ENCODE results near the gene ATRAID.
"Not testable (repeated sequence)": the region's sequence is repeated elsewhere in the genome, so short reads cannot be mapped to it uniquely, and the experiment has no call there.

The ATRAID gene, protein sequence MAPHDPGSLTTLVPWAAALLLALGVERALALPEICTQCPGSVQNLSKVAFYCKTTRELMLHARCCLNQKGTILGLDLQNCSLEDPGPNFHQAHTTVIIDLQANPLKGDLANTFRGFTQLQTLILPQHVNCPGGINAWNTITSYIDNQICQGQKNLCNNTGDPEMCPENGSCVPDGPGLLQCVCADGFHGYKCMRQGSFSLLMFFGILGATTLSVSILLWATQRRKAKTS

DNA sequence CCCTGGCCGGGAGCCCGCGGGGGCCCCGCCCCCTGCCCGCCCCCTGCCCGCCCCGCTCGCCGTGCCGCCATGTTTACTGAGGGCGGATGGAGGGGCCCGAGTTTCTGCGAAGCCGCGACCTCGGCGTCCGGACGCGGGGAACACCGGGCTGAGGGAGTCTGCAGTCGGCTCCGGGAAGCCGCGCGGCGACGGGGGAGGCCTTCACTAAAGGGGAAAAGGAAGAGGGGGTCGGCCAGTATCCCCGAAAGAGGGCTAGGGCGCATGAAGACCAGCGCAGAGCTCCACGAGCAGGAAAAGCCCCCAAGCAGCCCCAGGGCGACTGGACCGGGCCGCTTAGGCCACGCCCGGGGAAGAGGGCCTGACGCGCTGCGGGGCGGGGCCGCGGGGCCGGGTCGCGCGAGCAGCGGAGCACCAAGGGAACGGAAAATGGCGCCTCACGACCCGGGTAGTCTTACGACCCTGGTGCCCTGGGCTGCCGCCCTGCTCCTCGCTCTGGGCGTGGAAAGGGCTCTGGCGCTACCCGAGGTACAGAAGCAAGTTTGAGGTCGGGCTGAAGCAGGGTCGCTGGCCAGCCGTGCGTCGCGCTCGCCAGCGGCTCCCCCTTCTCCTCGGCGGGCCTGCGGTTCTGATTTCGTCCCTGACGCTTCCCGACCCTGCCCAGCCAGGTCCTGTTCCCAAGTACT is at the start of gene ATRAID, which contains the start of gene SLC5A6:
TSS of gene ATRAID (plus strand) at position 99 of the 683 bp plus-strand sequence. CDS start at position 427, 328 bp downstream.
TSS of gene SLC5A6 (minus strand) at position 326 of the 683 bp plus-strand sequence. CDS start 4,618 bp downstream, outside the sequence.
- peak; percentile 90 for DNase-seq

DNA sequence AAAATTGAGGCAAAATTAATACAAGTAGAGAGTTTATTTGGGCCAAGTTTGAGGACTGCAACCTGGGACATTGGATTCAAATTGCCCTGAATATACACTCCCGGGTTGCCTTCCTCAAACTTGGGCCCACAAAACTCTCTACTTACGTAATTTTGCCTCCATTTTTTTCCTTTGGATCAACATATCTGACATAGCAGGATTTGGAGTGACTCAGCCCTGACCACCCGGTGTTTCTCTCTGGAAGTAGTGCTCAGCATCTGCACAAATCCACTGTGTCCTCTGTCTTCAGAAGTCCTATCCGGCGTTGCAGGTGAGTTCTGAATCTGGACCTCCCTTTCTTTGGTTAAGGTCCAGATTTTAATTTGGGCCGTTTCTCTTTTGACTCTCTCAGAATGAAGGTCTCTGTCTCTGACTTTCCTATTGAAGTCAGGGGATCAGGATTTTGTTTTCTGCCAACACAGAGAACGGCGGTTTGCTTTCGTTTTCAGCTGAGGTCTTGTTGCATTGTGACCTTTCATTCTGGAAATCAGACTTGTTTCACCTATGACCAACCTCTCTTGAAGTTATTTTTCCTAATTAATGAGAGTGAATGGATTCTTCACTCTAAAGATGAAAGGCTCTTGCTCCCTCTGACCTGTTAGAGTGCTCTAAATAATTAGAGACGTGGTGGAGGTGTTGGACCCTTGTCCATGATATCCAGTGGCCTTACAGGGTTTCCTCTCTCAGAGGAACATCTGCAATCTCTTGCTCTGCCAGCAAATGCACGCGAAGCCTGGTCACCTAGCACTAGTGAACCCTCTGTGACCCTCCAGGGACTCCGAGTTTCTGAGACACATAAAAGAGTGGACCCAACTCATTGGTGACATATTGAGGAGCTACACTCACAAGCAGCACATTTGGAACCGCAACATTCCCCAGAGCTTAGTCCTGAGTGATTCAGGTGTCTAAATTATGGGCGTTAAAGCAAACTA is 49.4 kb upstream of the ATRAID start:
- DNase-seq: no peak

DNA sequence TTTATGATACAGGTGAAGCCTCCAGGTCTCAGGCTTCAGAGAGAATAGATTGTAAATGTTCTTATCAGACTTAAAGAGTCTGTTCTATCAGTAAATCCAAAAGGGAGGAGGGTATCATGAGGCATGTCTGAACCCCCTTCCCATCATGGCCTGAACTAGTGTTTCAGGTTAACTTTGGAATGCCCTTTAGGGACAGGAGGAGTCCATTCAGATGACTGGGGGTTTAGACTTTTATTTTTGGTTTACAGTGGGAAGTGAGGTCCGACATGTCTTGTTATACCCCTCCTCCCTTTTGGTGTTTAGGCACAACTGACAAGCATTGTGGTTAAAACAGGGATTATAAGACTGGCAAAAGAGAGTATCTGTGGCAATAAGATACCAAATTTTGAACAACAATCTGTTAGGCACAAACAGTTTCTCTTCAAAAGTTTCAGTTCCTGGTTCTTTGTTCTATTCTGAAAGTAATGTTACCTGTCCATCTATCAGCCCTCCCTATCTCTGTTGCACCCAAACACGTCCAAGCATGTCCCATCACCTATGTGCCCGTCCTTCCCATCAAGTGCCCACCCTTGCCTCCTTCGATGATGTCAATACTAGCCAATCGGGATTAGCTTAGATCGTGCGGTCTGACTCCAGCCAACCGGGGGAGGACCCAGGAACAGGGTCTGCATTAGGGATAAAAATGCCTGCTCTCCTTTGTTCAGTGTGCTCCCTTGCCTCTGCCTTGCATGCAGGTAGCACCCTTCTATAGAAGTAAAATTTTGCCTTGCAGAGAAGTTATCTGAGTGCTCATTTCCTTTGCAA is 46.7 kb upstream of the ATRAID start:
- DNase-seq: no peak

DNA sequence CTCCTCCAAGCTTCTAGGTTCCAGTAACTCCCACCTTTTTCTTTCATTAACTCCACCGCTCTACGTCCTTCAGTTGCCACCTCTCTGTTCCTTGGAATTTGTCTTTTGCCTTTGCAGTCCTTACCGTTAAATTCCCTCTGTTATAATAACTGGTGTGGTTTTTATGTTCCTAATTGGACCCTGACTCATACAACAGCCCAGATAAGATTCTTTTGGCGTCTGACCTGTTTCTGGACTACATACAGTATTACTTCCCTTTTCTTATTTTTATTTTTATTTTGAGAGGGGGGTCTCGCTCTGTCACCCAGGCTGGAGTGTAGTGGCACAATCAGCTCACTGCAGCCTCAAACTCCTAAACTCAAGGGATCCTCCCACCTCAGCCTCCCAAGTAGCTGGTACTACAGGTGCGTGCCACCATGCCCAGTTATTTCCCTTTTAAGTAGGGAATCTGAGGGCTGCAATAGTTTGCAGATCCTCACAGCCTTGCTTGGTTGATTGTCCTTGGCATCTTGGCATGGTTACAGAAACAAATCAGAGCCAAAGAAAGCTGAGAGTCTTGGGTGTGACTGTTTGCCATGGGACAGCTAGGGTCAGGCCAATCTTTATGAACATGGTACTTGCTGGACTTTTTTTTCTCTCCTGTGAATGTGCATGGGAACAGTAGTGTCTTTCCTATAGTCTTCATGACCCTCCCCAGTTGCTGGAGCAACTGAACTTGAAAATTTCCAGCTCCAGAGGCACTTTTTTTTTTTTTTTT is 41.1 kb upstream of the ATRAID start:
- no peak for DNase-seq

DNA sequence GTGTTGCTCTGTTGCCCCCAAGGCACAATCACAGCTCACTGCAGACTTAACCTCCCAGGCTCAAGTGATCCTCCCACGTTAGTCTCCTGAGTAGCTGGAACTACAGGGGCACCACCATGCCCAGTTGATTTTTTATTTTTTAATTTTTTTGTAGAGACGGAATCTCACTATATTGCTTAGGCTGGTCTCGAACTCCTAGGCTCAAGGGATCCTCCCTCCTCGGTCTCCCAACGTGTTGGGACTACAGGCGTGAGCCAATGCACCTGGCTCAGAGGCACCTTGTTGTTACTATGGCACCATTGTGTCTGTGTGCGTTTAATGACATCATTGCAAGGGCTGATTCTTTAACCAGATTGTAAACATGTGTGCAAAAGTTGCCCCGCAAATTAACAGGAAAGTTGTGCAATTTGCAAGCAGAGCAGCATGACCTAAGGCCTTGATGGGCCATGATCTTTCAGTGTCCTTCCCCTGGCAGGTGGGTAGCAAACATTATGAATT is 40.4 kb upstream of the ATRAID start:
- DNase-seq: no peak

DNA sequence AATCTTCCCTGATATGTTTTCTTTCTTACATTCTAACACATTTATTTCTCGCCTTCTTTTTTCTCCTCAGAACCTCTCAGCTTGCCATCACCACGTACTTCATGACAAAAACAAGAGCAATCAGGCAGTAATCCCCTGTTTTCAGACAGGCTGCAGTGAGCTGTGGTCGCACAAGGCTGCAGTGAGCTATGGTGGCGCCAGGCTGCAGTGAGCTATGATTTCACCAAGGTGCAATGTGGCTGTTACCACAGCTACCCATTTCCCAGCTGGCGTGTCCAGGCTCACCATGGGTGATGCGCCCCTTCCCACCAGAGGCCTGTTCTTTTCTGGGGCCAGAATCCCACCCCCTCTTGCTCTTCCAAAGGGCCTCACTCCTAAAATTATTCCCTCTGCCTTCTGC is 37.2 kb upstream of the ATRAID start:
- DNase-seq: no peak

DNA sequence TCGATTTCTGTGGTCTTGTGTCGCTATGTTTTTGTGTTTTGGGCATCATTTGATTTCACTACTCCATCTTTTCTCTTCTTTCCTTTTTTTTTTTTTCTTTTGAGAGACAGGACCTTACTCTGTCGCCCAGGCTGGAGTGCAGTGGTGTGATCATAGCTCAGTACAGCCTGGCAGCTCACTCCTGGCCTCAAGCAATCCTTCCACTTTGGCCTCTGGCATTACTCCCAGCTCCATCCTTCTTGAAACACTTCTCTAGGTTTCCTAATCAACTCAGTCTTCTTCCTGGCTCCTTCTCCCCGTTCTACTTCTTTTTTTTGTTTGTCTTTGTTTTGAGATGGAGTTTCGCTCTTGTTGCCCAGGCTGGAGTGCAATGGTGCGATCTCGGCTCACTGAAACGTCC is 36.5 kb upstream of the ATRAID start:
- DNase-seq: no peak

DNA sequence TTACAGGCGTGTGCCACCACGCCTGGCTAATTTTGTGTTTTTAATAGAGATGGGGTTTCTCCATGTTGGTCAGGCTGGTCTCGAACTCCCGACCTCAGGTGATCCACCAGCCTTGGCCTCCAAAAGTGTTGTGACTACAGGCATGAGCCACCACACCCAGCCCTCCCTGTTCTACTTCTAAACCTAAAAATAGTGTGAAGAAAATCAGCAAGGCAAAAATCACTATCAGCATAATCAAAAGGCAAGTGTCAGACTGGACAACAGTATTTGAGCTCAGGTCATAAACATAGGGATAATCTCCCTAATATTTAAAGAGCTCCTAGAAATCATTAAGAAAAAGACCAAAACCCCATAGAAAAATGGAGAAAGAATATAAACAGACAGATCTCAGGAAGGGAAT is 36.1 kb upstream of the ATRAID start:
- DNase-seq: not testable (repeated sequence)

DNA sequence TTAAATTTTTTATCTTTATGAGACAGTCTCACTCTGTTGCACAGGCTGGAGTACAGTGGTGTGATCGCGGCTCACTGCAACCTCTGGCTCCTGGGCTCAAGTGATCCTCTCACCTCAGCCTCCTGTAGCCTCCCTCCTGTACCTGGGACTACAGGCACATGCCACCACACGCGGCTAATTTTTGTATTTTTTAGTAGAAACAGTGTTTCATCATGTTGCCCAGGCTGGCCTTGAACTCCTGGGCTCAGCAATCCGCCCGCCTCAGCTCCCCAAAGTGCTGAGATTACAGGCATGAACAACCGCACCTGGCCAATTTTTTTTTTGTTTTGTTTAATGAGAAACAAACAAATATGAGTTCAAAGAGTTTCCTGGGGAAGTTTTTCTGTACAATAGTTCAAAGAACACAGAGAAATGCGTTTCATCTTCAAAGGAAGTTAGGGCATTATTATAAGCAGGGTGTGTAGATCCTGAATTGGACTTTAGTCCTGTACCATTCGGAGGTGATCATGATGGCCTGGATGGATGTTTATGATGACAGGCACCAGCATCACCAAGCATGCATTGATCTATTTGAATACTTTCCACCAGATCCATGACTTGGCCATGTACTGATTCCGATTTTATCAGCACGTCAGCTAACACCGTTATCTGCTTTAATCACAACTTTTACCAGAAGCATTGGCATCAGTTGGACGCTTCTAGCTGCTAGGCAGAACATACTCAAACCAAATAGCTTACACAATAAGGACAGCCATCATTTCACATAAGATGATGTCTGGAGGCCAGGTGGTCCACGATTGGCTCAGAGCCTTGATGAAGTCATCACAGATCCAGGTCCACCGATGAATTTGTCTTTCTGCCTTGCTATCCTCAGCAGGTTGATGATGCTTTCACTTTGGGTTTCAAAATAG is 34.1 kb upstream of the ATRAID start:
- DNase-seq: no peak

DNA sequence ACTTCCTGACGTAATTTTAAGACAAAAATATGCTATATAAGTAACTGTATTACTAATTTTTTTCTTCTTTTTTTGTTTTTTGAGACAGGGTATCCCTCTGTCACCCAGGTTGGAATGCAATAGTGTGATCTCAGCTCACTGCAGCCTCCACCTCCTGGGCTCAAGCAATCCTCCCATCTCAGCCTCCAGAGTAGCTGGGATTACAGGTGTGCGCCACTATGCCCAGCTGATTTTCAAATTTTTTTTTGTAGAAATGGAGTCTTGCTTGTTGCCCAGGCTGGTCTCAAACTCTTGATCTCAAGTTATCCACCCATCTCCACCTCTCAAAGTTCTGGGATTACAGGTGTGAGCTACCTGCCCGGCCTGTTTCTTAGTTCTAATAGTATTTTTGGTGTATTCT is 33.4 kb upstream of the ATRAID start:
- DNase-seq: no peak

DNA sequence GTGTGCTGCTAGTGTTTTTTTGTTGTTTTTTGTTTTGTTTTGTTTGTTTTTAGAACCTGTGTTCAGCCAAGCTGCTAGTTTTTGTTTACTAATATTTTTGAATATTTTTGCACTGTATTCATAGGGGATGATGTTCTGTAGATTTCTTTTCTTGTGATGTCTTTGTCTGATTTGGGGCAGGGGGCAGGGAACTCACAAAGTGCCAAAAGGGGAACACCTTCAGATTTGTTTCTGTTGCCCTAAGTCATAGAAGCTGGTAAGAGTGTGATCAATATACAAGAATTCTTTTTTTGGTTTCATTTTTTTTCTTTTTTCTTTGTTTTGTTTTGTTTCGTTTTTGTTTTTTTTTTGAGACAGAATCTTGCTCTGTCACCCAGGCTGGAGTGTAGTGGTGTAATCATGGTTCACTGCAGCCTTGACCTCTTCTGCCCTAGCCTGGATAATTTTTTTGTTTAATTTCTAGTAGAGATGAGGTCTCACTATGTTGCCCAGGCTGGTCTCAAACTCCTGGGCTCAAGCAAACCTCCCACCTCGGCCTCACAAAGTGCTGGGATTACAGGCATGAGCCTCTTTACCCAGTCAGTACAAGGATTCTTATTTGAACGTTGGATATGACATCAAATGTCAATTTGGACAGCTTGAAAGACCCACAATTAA is 32.4 kb upstream of the ATRAID start:
- no peak for DNase-seq

DNA sequence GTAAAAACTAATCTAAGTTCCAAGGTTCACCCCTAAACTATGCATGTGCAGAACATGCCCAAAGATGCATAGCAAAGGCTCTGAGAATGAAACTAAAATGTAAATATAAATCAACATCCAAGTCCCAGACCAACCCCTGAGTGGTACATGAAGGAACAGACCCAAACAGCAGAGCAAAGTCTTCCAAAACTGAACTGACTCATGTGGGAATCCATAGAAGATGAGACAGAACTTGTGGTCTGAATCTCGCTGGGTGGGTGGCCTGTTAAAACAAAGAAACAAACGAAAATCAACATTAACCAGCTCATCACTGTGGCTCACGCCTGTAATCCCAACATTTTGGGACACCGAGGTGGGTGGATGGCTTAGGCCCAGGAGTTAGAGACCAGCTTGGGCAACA is 29.5 kb upstream of the ATRAID start:
- DNase-seq: no peak

DNA sequence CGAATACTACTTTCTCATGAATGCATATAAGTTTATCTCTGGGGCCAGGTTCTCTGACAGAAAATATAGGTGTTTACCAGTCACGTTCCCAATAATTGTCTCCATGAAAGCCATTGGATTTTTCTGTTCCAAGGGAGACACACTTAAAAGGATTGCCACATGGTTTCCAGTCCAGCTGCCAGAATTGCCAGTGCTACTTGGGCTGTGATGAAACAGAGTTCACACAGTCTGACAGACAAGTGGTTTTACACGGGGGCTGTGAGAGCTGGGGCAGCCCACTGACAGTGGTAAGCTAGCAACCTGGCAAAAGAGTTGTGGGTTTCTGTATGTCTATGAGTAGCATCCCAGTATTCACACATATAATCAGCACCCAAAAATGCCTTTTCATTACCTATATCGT is 27.7 kb upstream of the ATRAID start:
- no peak for DNase-seq

DNA sequence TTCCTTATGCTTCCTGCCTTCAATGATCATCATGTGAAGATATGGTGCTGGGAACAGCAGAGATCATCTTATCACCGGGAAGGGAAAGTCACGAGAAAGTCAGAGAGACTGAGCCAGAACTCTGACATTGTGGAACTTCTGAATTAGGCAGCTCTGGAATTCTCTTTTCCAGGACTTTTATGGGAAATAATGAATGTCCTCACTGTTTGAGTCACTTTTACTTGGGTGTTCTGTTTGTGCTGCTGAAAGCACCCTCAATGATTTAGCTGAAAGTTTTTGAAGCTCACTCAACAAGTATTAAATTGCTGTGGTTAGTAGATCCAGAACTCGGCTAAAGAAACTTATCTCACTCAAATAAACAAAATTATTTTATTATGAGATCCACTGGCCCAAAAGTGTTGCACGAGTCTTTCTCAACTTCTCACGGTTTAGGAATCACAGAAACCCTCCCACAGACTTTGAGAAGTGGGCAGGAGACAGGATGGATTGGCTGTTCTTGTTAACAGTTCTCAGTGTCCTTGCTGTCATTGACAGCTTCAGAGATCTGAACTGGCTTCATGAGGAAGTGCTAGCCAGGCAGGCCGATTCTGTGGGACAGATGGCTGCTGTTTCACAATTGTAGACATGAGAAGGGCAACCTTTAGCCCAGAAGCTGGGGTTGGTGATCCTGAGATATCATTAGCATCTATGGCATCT is 26.4 kb upstream of the ATRAID start:
- no peak for DNase-seq

DNA sequence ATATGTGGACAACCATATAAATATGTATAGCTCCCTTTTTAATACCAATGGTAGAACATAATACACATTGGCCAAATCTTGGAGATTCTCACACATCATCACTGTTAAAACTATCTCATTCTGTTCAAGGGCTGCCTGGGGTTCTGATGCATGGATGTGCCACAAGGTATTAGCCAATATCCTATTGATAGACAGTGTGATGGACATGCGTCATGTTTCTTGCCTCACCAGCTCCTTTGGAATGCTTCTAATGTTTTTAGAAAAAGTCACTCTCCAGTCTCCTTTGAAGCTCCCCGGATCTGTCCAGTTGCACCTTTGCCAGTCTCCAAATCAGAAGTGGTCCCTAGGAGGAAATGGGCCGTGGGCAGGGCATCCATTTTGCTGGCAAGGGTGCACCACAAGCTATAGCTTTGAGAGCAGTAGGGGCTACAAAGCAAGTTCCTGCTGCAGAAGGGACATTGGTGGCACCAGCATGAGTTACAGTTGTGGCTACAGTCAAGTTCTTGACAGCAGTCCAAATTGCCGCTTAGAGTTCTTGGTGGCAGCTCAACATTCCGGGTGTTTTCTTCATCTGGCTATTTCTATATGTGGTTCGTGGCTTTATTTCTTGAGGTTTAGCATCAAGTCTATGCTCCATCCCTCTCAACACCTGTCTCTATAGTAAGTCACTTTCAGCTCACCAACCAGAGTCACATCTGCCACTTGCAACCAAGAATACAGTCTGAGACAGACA is 25.1 kb upstream of the ATRAID start:
- DNase-seq: no peak

DNA sequence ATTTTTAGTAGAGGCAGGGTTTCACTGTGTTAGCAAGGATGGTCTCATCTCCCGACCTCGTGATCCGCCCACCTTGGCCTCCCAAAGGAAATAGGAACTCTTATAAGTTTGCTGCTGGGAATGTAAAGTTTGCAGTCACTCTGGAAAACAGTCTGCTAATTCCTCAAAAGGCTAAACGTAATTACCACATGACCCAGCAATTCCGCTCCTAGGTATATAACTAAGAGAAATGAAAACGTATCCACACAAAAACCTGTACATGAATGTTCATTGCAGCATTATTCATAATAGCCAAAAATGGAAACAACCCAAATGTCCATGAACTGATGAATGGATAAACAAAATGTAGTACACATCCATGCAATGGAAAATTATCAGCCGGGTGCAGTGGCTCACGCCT is 21.9 kb upstream of the ATRAID start:
- no peak for DNase-seq

DNA sequence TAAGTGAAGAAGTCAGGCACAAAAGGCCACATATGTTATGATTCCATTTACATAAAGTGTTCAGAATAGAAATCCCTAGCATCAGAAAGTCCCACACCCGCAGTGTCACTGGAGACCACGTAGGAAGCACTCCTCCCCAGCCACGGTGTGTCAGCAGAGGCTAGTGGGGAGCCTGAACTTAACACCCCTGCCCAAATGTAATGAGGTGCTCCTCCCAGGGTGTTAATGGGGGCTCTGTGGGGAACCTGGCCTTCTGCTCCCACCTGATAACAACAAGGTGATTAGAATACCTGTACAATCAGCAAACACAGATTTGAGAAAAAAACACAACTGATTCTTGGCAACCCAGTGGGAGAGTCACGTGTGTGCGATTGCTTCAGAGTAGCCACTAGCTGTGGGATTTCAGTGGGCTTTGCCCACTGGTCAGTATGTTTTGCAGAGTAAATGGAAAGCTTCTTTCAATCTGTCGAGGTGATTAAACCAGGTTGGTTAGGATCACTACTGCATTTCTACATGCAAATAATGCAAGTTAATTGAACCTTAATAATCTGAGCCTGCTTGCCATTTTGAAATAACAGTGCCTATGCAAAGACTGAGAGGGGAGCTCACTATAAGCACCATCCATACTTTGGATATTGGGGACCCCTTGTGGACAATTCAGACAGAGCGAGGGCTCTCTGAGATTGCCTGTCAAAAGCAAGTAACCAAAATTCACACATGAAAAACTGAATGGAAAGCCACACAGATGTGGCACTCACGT is 20.6 kb upstream of the ATRAID start:
- DNase-seq: peak; percentile 63
